ENCODE results near the gene TMEM200B. TPM values are rescaled to one million over a fixed set of nuclear protein-coding genes. Genes with fewer than 3 reads are reported as not detected.

TMEM200B gene
- total and polyA plus RNA-seq, 4 donors: 1.9 to 10.5 (median 4.7) TPM

GRCh38 chr1:29145739-29146437 lies 22.2 kb upstream of the TMEM200B start:
- TF ChIP-seq, protein P1, sequence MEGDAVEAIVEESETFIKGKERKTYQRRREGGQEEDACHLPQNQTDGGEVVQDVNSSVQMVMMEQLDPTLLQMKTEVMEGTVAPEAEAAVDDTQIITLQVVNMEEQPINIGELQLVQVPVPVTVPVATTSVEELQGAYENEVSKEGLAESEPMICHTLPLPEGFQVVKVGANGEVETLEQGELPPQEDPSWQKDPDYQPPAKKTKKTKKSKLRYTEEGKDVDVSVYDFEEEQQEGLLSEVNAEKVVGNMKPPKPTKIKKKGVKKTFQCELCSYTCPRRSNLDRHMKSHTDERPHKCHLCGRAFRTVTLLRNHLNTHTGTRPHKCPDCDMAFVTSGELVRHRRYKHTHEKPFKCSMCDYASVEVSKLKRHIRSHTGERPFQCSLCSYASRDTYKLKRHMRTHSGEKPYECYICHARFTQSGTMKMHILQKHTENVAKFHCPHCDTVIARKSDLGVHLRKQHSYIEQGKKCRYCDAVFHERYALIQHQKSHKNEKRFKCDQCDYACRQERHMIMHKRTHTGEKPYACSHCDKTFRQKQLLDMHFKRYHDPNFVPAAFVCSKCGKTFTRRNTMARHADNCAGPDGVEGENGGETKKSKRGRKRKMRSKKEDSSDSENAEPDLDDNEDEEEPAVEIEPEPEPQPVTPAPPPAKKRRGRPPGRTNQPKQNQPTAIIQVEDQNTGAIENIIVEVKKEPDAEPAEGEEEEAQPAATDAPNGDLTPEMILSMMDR (IDR thresholded peaks at IDR 0.05; ENCODE audit: control extremely low read depth, extremely low read depth): no peak
- peaks cover 28 to 40% (median 36%) of the 10 kb centered on the region in 4 donors for H3K36me3 ChIP-seq (ENCODE audit: control insufficient read depth in 4 of 4, insufficient read depth in 4 of 4, low read length in 4 of 4)
- no peaks in the 10 kb centered on the region for H3K27me3 ChIP-seq (ENCODE audit: control insufficient read depth in 3 of 3, insufficient read depth in 3 of 3, low read length in 2 of 3)

GRCh38 chr1:29144178-29144577 lies 20.5 kb upstream of the TMEM200B start:
- H3K36me3 ChIP-seq (ENCODE audit: control insufficient read depth in 4 of 4, insufficient read depth in 4 of 4, low read length in 4 of 4): peaks cover 22 to 28% (median 26%) of the 10 kb centered on the region in 4 donors
- no peaks in the 10 kb centered on the region for H3K27me3 ChIP-seq (ENCODE audit: control insufficient read depth in 3 of 3, insufficient read depth in 3 of 3, low read length in 2 of 3)
- no peak overlapping the region for H3K9ac ChIP-seq (ENCODE audit: insufficient read depth in 1 of 2, low read length in 2 of 2)
- TF ChIP-seq, protein P1 (IDR thresholded peaks at IDR 0.05; ENCODE audit: control extremely low read depth, extremely low read depth): no peak
- DNase-seq (no peak), ATAC-seq (ENCODE audit: insufficient read depth, low FRiP score) (no peak)
- 96 to 99% methylated on average over 2 of the region's 2 CpGs for WGBS, 2 donors
- no peaks in the 10 kb centered on the region for H3K9me3 ChIP-seq (ENCODE audit: control insufficient read depth in 4 of 4, insufficient read depth in 3 of 4, low read length in 3 of 4)
- H3K4me1 ChIP-seq (ENCODE audit: control insufficient read depth in 5 of 5, insufficient read depth in 5 of 5, low read length in 5 of 5): no peaks in the 10 kb centered on the region
- H3K27ac ChIP-seq (ENCODE audit: low read depth in 1 of 2, low read length in 1 of 2): no peak overlapping the region
- H3K4me3 ChIP-seq: no peak overlapping the region

More at GRCh38 chr1:29145739-29146437, 22.2 kb upstream of the TMEM200B start:
- Histone ChIP-seq H3K9me3 (ENCODE audit: control insufficient read depth in 4 of 4, insufficient read depth in 3 of 4, low read length in 3 of 4) (no peaks in the 10 kb centered on the region), H3K4me3 (no peak overlapping the region), H3K4me1 (ENCODE audit: control insufficient read depth in 5 of 5, insufficient read depth in 5 of 5, low read length in 5 of 5) (no peaks in the 10 kb centered on the region), H3K9ac (ENCODE audit: insufficient read depth in 1 of 2, low read length in 2 of 2) (no peak overlapping the region), H3K27ac (ENCODE audit: low read depth in 1 of 2, low read length in 1 of 2) (no peak overlapping the region)
- DNase-seq: no peak
- 74 to 80% methylated on average over 8 of the region's 8 CpGs for WGBS, 2 donors
- ATAC-seq (ENCODE audit: insufficient read depth, low FRiP score): peak; percentile 19

DNA sequence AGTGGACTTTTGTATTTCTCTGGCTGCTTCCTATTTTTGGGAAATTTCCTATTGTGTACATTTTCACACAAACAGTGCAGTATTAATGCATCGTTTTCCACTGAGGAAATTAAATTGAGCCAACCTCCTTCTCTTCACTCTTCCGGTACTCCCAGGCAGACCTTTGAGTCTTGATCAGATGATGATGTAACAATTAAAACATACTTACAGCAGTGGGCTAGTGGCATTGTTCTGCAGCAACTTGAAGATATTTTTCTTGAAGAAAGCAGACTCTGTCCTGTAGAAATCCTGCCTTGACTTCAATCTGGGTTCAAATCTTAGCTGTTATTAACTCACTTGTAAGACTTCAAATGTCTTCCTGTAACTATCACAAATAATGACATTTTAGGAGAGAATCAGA lies 19.0 kb upstream of the TMEM200B start:
- H3K4me3 ChIP-seq: no peak overlapping the region
- DNase-seq: no peak
- H3K9me3 ChIP-seq (ENCODE audit: control insufficient read depth in 4 of 4, insufficient read depth in 3 of 4, low read length in 3 of 4): no peaks in the 10 kb centered on the region
- H3K4me1 ChIP-seq (ENCODE audit: control insufficient read depth in 5 of 5, insufficient read depth in 5 of 5, low read length in 5 of 5): no peaks in the 10 kb centered on the region
- WGBS, 2 donors: 83 to 86% methylated on average over 2 of the region's 2 CpGs
- H3K27ac ChIP-seq (ENCODE audit: low read depth in 1 of 2, low read length in 1 of 2): no peak overlapping the region
- peaks cover 14 to 16% (median 14%) of the 10 kb centered on the region in 4 donors for H3K36me3 ChIP-seq (ENCODE audit: control insufficient read depth in 4 of 4, insufficient read depth in 4 of 4, low read length in 4 of 4)
- no peak for ATAC-seq (ENCODE audit: insufficient read depth, low FRiP score)
- TF ChIP-seq, protein P1 (IDR thresholded peaks at IDR 0.05; ENCODE audit: control extremely low read depth, extremely low read depth): no peak
- H3K9ac ChIP-seq (ENCODE audit: insufficient read depth in 1 of 2, low read length in 2 of 2): no peak overlapping the region
- no peaks in the 10 kb centered on the region for H3K27me3 ChIP-seq (ENCODE audit: control insufficient read depth in 3 of 3, insufficient read depth in 3 of 3, low read length in 2 of 3)
